GM10248 (cell line): ENCODE results near the gene ITPR1.
"Not testable (repeated sequence)": the region's sequence is repeated elsewhere in the genome, so short reads cannot be mapped to it uniquely, and the experiment has no call there.

Source experiments
- CTCF ChIA-PET: fragments of 300-600 bp; sonication (Branson Sonifier 250); formaldehyde crosslinking; extraction: SDS; loops from one replicate; lab custom pipeline; 2021; ENCODE audit warnings: antibody characterized with exemption; lab: Yijun Ruan, JAX
- POLR2A ChIA-PET: fragments of 350-650 bp; sonication (Branson Sonifier 250); formaldehyde crosslinking; extraction: SDS; loops from one replicate; lab custom pipeline; 2020; ENCODE audit warnings: antibody characterized with exemption; lab: Yijun Ruan, JAX
- DNase-seq: peaks from one replicate; pipeline ENCODE4 v3.0.0; 2012; ENCODE audit errors: extremely low spot score
- TF ChIP-seq, protein P1 (sequence below): IDR thresholded peaks from 2 replicates; pipeline ENCODE4 v1.5.1; 2012; ENCODE audit warnings: mild to moderate bottlenecking, low read depth; ENCODE audit errors: extremely low read depth, missing control alignments, control extremely low read depth

ITPR1 gene

GRCh38 chr3:4584456-4585249 lies 91.5 kb downstream of the ITPR1 start:
- ChIA-PET CTCF (interaction anchor here (0.7 to 1.9 kb wide), 9 partner anchors 12 to 280 kb away, joined by 3 to 7 read pairs (median 4); no protein-coding TSS in a partner anchor), POLR2A (interaction anchor here (0.7 kb wide), 1 partner anchor 72 kb away, joined by 3 read pairs; no protein-coding TSS in a partner anchor)
- peak; percentile 42 for DNase-seq
- TF ChIP-seq, protein P1, sequence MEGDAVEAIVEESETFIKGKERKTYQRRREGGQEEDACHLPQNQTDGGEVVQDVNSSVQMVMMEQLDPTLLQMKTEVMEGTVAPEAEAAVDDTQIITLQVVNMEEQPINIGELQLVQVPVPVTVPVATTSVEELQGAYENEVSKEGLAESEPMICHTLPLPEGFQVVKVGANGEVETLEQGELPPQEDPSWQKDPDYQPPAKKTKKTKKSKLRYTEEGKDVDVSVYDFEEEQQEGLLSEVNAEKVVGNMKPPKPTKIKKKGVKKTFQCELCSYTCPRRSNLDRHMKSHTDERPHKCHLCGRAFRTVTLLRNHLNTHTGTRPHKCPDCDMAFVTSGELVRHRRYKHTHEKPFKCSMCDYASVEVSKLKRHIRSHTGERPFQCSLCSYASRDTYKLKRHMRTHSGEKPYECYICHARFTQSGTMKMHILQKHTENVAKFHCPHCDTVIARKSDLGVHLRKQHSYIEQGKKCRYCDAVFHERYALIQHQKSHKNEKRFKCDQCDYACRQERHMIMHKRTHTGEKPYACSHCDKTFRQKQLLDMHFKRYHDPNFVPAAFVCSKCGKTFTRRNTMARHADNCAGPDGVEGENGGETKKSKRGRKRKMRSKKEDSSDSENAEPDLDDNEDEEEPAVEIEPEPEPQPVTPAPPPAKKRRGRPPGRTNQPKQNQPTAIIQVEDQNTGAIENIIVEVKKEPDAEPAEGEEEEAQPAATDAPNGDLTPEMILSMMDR: peak; percentile 20

GRCh38 chr3:4586381-4586780 lies 93.2 kb downstream of the ITPR1 start:
- TF ChIP-seq, protein P1: no peak
- CTCF ChIA-PET: interaction anchor here (1.6 kb wide), 1 partner anchor 15 kb away, joined by 3 read pairs; no protein-coding TSS in a partner anchor
- POLR2A ChIA-PET: no interaction called here
- no peak for DNase-seq

DNA sequence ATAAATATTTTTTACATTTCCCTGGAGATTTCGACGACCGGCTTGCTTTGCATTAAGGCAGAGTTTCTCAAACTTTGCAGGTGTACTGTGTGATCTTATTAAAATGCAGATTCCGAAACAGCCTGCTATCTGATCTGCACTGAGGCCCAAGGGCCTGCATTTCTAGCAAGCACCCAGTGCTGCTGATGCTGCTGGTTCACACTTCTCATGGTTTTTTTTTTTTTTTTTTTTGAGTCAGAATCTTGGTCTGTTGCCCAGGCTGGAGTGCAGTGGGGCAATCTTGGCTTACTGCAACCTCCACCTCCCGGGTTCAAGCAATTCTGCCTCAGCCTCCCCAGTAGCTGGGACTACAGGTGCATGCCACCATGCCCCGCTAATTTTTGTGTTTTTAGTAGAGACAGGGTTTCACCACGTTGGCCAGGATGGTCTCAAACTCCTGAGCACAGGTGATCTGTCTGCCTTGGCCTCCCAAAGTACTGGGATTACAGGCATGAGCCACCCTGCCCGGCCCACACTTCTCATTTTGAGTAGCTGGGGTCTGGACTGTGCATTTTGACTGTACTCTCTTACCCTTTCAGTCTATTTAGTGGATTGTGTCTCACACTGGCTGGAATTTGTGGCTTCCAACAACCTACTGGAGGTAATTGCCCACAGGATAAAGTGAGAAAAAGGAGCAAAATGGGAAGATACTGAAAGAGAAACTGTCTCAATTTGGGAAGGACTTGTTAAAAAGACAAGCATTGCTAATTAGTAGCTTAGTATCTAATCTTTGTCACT lies 94.1 kb downstream of the ITPR1 start:
- no peak for DNase-seq
- ChIA-PET CTCF (interaction anchor here (1.4 to 1.6 kb wide), 3 partner anchors 12 to 46 kb away, joined by 3 to 6 read pairs (median 5); no protein-coding TSS in a partner anchor), POLR2A (interaction anchor here (0.7 to 1.4 kb wide), 2 partner anchors 11 to 94 kb away, joined by 4 to 11 read pairs; partner anchors contain the start of gene ITPR1)
- TF ChIP-seq, protein P1: no peak

- CTCF ChIA-PET: interaction anchor here (1.4 to 1.6 kb wide), 3 partner anchors 11 to 45 kb away, joined by 3 to 6 read pairs (median 5); no protein-coding TSS in a partner anchor
- TF ChIP-seq, protein P1: no peak
- POLR2A ChIA-PET: interaction anchor here (0.7 to 1.4 kb wide), 2 partner anchors 10 to 95 kb away, joined by 4 to 11 read pairs; partner anchors contain the start of gene ITPR1
- DNase-seq: no peak
Measured at GRCh38 chr3:4587838-4588105, 94.6 kb downstream of the ITPR1 start.

DNA sequence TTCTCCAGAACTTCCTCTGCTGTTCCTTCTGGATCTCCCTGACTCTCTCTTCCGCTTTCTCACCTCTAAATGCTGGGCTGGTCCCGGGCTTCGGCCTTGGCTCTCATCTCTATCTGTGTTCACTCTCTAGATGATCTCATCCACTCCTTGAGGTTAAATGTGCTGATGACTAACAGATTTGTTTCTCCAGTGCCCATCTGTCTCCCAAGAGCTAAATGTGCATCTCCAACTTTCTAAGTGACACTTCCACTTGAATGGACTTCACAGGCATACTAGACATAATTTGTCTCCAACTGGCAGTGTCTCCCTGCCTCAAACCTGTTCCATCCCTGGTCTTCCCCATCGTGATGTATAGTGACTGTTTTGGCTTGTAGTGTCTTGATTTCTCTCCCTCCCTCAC lies 95.3 kb downstream of the ITPR1 start:
- DNase-seq: peak; percentile 23
- TF ChIP-seq, protein P1: no peak
- CTCF ChIA-PET: interaction anchor here (1.0 to 1.6 kb wide), 3 partner anchors 10 to 45 kb away, joined by 3 to 6 read pairs (median 5); no protein-coding TSS in a partner anchor
- POLR2A ChIA-PET: interaction anchor here (1.4 kb wide), 1 partner anchor 95 kb away, joined by 4 read pairs; the partner anchor contains the start of gene ITPR1

DNA sequence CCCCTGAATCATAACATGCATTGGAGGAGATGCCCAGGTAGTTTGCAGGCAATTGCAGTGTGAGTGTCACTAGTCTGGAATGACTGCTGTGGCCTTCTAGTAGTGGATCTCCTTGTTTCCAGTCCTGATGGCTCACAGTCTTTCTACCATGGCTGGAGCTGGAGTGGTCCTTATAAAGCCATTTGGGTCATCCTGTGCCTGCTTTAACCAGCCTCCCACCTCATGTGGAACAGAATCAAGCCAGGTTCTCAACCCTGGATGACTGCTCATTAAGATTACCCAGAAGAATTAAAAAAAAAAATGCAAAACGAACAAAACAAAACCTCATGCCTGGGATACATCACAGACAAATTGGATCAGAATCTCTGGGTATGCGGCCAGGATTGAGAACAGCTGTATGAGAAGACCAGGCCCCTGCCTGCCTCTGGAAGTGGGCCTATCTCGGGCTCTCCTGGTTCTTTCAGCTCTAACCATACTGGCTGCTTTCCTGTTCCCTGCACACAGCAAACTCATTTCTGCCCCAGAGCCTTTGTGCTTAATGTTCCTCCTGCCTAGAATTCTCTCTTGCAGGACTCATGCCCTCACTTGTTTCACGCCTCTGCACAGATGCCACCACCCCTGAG lies 96.4 kb downstream of the ITPR1 start:
- TF ChIP-seq, protein P1: no peak
- no peak for DNase-seq
- ChIA-PET POLR2A (no interaction called here), CTCF (interaction anchor here (1.0 to 1.2 kb wide), 2 partner anchors 39 to 247 kb away, joined by 3 read pairs; no protein-coding TSS in a partner anchor)

DNA sequence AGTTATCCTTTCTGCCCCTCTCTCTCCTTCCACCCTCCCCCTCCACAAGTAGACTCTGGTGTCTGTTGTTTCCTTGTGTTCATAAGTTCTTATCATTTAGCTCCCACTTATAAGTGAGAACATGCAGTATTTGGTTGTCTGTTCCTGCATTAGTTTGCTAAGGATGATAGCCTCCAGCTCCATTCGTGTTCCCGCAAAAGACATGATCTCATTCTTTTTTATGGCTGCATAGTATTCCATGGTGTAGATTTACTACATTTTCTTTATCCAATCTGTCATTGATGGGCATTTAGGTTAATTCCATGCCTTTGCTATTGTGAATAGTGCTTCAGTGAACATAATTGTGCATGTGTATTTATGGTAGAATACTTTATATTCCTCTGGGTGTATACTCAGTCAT lies 97.7 kb downstream of the ITPR1 start:
- POLR2A ChIA-PET, DNase-seq: not testable (repeated sequence)
- CTCF ChIA-PET: interaction anchor here (1.0 to 1.9 kb wide), 4 partner anchors 34 to 248 kb away, joined by 3 to 5 read pairs (median 3); no protein-coding TSS in a partner anchor
